A549 (cell line): ENCODE measurements around the gene PTX4. TPM values are rescaled to one million over a fixed set of nuclear protein-coding genes. Genes with fewer than 3 reads are reported as not detected.
"Not testable (repeated sequence)": the region's sequence is repeated elsewhere in the genome, so short reads cannot be mapped to it uniquely, and the experiment has no call there.

Source experiments
- ATAC-seq, 2 experiments: fragments of 200-7000 bp in 1 of 2; fragments of >200 bp in 1 of 2; cut with Nextera tagmentation in 1 of 2; cut with Tn5 transposase in 1 of 2; 3 replicates each; pipeline versions ENCODE4 v1.8.0 to v1.9.1; 2018 to 2020; ENCODE audit warnings: mild to moderate bottlenecking in 1 of 2, moderate library complexity in 1 of 2
- CTCF ChIA-PET: fragments of 300-600 bp; sonication (Branson Sonifier 250); formaldehyde crosslinking; extraction: SDS; loops from one replicate; lab custom pipeline; 2021; ENCODE audit warnings: antibody characterized with exemption, inconsistent platforms; lab: Yijun Ruan, JAX
- POLR2A ChIA-PET: fragments of 350-600 bp; formaldehyde crosslinking; extraction: SDS; loops from one replicate; lab custom pipeline; 2021; ENCODE audit warnings: antibody characterized with exemption, inconsistent platforms; lab: Yijun Ruan, JAX
- DNase-seq, 2 experiments: peaks; one replicate each; pipeline versions ENCODE4 v3.0.0 to v3.0.0-alpha.2; 2011 to 2016; ENCODE audit warnings: low read depth in 1 of 2, low spot score in 1 of 2
- FAIRE-seq: peaks from 2 replicates; lab custom pipeline; 2011; peaks lifted over from hg19 to GRCh38; lab: Jason Lieb, UNC
- H3K27ac ChIP-seq, 2 experiments: fragments of >200 bp; sonication (Bioruptor Twin); formaldehyde crosslinking; 3 replicates each; pipeline ENCODE4 v1.5.1; 2016 to 2017
- H3K4me1 ChIP-seq: fragments of >200 bp; sonication (Bioruptor Twin); formaldehyde crosslinking; 3 replicates; pipeline ENCODE4 v1.6.1; 2016
- H3K4me2 ChIP-seq: fragments of >200 bp; sonication (Bioruptor Twin); formaldehyde crosslinking; 3 replicates; pipeline ENCODE4 v1.6.1; 2016
- H3K4me3 ChIP-seq: fragments of >200 bp; sonication (Bioruptor Twin); formaldehyde crosslinking; 3 replicates; pipeline ENCODE4 v1.5.1; 2016
- H3K9me3 ChIP-seq: fragments of >200 bp; sonication (Bioruptor Twin); formaldehyde crosslinking; 3 replicates; pipeline ENCODE4 v1.6.1; 2016
- BCL3 ChIP-seq: fragments of >200 bp; sonication (Bioruptor Twin); formaldehyde crosslinking; IDR thresholded peaks from 3 replicates; pipeline ENCODE4 v1.6.1; 2016
- CBX2 ChIP-seq: fragments of 200-600 bp; sonication (generic); IDR thresholded peaks from 2 replicates; pipeline ENCODE4 v1.6.1; 2016; ENCODE audit warnings: low read depth, mild to moderate bottlenecking, borderline replicate concordance
- CHD2 ChIP-seq: fragments of 150-350 bp; IDR thresholded peaks from 2 replicates; pipeline ENCODE4 v1.6.1; 2014; ENCODE audit warnings: low read length; ENCODE audit not compliant: partially characterized antibody
- CTCF ChIP-seq: fragments of >200 bp; sonication (Bioruptor Twin); formaldehyde crosslinking; IDR thresholded peaks from 3 replicates; pipeline ENCODE4 v1.5.1; 2016
- E2F6 ChIP-seq: IDR thresholded peaks from 2 replicates; pipeline ENCODE4 v1.6.1; 2012; ENCODE audit warnings: low read depth, borderline replicate concordance
- FOSL2 ChIP-seq, 2 experiments: fragments of 450-650 bp in 1 of 2; fragments of >200 bp in 1 of 2; sonication (Bioruptor Twin) in 1 of 2; formaldehyde crosslinking; IDR thresholded peaks; 2 replicates each; pipeline versions ENCODE4 v1.5.0 to v1.6.1; 2016 to 2020; ENCODE audit warnings: mild to moderate bottlenecking in 1 of 2, moderate library complexity in 1 of 2
- JUN ChIP-seq, 2 experiments: fragments of >200 bp; sonication (Bioruptor Twin); formaldehyde crosslinking; IDR thresholded peaks; 2 replicates in 1 of 2; 3 replicates in 1 of 2; pipeline ENCODE4 v1.6.1; 2016 to 2017
- MAFK ChIP-seq: fragments of 450-650 bp; IDR thresholded peaks from 2 replicates; pipeline ENCODE4 v1.6.1; 2014; ENCODE audit not compliant: partially characterized antibody
- MAX ChIP-seq: IDR thresholded peaks from 2 replicates; pipeline ENCODE4 v1.6.1; 2012
- MYC ChIP-seq: IDR thresholded peaks from 2 replicates; pipeline ENCODE4 v1.6.1; 2012; ENCODE audit warnings: mild to moderate bottlenecking, inconsistent platforms, low read length, improper control_type of control experiment, borderline replicate concordance
- NFE2L2 ChIP-seq: fragments of 150-350 bp; conservative IDR thresholded peaks from 2 replicates; pipeline ENCODE4 v1.6.1; 2014; ENCODE audit warnings: low read length
- NPAS2 ChIP-seq: fragments of 250-450 bp; sonication (Bioruptor Pico); IDR thresholded peaks from 2 replicates; pipeline ENCODE4 v1.8.0; 2022; ENCODE audit warnings: mild to moderate bottlenecking, moderate library complexity, borderline replicate concordance
- PBX3 ChIP-seq: IDR thresholded peaks from 2 replicates; pipeline ENCODE4 v1.6.1; 2012
- SMC3 ChIP-seq: fragments of >200 bp; sonication (Bioruptor Twin); formaldehyde crosslinking; IDR thresholded peaks from 3 replicates; pipeline ENCODE4 v1.6.1; 2018; ENCODE audit warnings: inconsistent platforms
- SREBF2 ChIP-seq: fragments of 450-650 bp; IDR thresholded peaks from 2 replicates; pipeline ENCODE4 v1.6.1; 2014; ENCODE audit warnings: mild to moderate bottlenecking, moderate library complexity
- ZC3H11A ChIP-seq: fragments of 450-650 bp; IDR thresholded peaks from 2 replicates; pipeline ENCODE4 v1.6.1; 2014; ENCODE audit warnings: antibody characterized with exemption, mild to moderate bottlenecking
- WGBS: methylation state at CpG from one replicate; pipeline ENCODE4 v1.1.6; 2017; ENCODE audit errors: missing lambda C conversion rate; 5-methylcytosine and 5-hydroxymethylcytosine counted together
- polyA plus RNA-seq, 4 experiments: library from polyadenylated mRNA; depleted of rRNA in 3 of 4; stranded (reverse); fragments of >200 nt; fragmentation: RNase III in 1 of 4; extraction: RNeasy Plus Mini Kit Qiagen cat#74134 plus additional on column Dnase treatment in 1 of 4; gene quantifications; 2 replicates in 3 of 4; 3 replicates in 1 of 4; pipeline ENCODE4 v1.2.3, GENCODE V29; 2011 to 2017

Gene PTX4
- polyA plus RNA-seq, 2 of the 4 experiments (the other 2 are of a cell fraction): not detected

- DNase-seq (no peak), FAIRE-seq (no peak), ATAC-seq (no peak)
- TF ChIP-seq MYC: no peak
- TF ChIP-seq PBX3: no peak
- TF ChIP-seq ZC3H11A: no peak
- TF ChIP-seq BCL3: no peak
- TF ChIP-seq NPAS2 (CRISPR knock-in tag): no peak
- TF ChIP-seq CTCF: no peak
- H3K4me3 ChIP-seq: no peak overlapping the region
- no peak overlapping the region for H3K27ac ChIP-seq
- no peaks in the 10 kb centered on the region for H3K9me3 ChIP-seq
- POLR2A ChIA-PET: no interaction called here
- H3K4me1 ChIP-seq: no peaks in the 10 kb centered on the region
- H3K4me2 ChIP-seq: no peak overlapping the region
- CTCF ChIA-PET: interaction anchor here (9.2 kb wide), 1 partner anchor 16 kb away, joined by 57 read pairs; no protein-coding TSS in a partner anchor
- WGBS: 66% methylated on average over 20 of the region's 24 CpGs
These were observed 46.0 kb downstream of the PTX4 start for GRCh38 chr16:1442697-1443096.

GRCh38 chr16:1441391-1441829 is 47.3 kb downstream of the PTX4 start:
- Histone ChIP-seq H3K27ac (no peak overlapping the region), H3K4me3 (no peak overlapping the region), H3K9me3 (no peaks in the 10 kb centered on the region), H3K4me1 (no peaks in the 10 kb centered on the region), H3K4me2 (no peak overlapping the region)
- POLR2A ChIA-PET: no interaction called here
- CTCF ChIA-PET: interaction anchor here (1.2 to 9.2 kb wide), 3 partner anchors 13 to 384 kb away, joined by 3 to 57 read pairs (median 4); no protein-coding TSS in a partner anchor
- 80% methylated on average over 16 of the region's 22 CpGs for WGBS
- DNase-seq (no peak), ATAC-seq (no peak), FAIRE-seq (no peak)
- TF ChIP-seq E2F6 (no peak), MAFK (no peak), SMC3 (no peak), JUN (IDR thresholded peaks at IDR 0.05) (no peak), NFE2L2 (no peak), CHD2 (no peak), CBX2 (no peak), SREBF2 (no peak), MAX (no peak)

- POLR2A ChIA-PET; DNase-seq; FAIRE-seq; H3K27ac ChIP-seq; H3K4me2 ChIP-seq; ATAC-seq; H3K4me1 ChIP-seq; H3K9me3 ChIP-seq; H3K4me3 ChIP-seq; TF ChIP-seq FOSL2 (IDR thresholded peaks at IDR 0.05): not testable (repeated sequence)
- 75% methylated on average over 4 of the region's 4 CpGs for WGBS
- peak; percentile 47; the same call in 1 of the 2 replicates for TF ChIP-seq FOSL2 (CRISPR knock-in tag; IDR thresholded peaks at IDR 0.05)
- CTCF ChIA-PET: interaction anchor here (0.6 to 9.2 kb wide), 3 partner anchors 12 to 278 kb away, joined by 3 to 57 read pairs (median 3); no protein-coding TSS in a partner anchor
These were observed 49.1 kb downstream of the PTX4 start for GRCh38 chr16:1439699-1440074.
